HG02642 (cell line): ENCODE data around the gene MAP1LC3A.

Experiments
- ATAC-seq: cut with Tn5 transposase; IDR thresholded peaks from one replicate; pipeline ENCODE4 v1.9.1; 2021; ENCODE audit warnings: mild to moderate bottlenecking; ENCODE audit not compliant: unreplicated experiment, poor library complexity

The MAP1LC3A gene

DNA sequence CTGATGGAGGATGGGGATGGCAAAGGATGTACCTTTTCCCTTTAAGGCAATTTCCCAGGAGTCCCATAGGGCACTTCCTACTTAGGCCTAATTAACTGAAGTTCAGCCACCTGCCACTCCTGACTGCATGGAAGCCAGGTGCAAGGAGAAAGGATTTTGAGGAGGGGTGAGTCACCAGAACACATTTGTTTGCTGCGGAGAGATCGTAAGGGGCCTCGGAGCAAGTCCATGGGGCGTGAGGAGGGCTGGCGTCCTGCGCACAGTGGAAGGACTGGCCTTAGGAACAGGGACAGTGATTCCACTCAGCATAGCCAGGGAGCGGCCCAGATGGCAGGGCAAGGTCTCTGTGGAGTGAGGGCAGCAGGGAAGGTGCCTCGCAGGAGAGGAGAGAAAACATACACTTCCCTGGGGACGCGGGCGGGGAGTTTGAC lies 11.8 kb upstream of the MAP1LC3A start:
- no peak for ATAC-seq

DNA sequence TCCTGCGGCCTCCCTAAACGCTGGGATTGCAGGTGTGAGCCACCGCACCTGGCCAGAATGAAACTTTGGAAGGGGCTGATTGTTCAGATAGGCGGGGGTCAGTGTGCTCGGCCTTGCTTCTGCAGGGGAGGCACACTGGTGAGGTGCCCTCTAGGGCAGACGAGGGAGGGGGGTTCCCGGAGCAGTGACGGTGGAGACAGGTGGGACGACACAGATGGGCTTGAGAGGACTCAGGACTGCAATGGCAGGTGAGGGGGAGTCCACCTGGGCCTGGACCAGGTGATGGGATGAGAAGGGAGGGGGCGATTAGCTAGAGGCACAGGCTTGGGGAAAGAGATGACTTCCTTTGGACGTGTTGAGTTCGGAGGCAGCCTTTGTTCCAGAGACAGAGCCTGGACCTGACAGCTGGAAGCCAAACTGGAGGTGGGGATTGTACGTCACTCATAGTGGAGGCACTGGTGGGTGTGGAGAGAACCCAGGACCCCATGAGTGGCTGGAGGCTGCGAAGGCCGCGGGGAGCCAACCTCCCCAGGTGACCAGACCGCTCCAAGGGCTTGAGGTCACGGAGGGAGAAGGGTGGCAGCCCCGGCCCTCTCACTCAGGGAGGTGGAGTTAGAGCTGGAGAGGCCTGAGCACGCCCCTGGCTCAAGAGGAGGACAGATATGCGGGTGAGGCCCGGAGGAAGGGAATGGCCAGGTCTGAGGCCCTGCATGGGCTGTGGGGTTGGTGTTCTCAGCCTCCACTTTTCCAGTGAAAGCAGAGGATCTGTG lies 10.5 kb upstream of the MAP1LC3A start:
- no peak for ATAC-seq

DNA sequence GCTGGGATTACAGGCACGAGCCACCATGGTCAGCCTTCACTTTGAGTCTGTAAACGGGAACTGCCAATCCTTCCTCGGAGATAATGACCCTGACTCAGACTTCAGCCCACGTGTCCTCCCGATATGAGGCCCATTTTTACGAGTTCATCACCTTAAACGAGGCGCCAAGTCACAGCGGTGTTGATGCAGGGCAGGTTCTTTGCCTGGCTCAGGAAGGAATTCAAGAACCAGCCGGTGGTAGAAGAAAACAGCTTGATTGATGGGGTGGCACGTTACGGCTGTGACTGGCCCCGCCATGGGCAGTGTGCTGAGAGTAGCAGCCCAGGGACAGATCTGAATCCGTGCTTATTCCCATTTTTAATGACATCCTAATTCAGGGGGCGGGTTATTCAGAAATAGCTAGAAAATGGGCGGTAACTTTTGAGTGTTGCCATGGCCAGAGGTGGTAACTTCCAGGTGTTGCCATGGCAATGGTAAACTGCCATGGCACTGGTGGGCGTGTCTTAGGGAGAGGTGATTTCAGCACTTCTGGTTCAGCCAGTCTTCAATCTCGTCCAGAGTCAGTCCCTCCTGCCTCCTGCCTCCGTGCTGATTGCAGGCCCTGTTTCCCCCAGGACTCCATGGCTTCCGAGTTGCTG lies 9.1 kb upstream of the MAP1LC3A start:
- no peak for ATAC-seq

DNA sequence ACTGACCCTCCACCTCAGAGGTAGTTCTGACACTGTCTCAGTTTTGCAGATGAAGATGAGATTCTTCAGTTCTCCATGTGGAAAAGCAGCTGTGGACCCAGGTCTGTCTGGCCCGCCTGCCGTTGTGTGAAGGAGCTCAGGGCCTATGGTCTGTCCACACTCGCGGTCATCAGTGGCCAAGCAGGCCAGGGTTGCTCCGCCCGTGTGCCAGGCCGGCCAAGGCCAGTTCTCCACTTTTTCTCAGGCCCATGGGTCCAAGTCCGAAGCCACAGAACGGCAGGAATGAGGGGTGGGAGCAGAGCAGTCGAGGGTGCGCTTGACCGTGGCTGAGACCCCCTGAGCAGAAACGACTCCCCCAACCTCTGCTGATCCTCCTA lies 8.6 kb upstream of the MAP1LC3A start:
- ATAC-seq, result no peak

DNA sequence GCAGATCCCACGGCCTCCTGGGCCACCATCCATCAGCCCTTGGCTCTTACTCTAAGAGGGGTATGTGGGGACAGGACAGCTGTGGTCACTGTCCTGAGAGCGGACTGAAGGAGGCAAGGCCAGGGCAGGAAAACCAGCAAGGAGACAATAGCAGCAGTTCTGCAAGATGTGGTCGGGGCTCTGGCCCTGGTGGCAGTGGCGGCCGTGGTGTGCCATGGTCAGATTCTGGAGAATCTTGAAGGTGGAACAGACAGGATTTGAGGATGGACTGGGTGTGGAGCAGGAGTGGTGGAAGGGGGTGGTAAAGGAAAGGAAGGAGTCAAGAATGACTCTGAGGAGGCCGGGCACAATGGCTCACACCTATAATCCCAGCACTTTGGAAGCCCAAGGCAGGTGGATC lies 5.9 kb upstream of the MAP1LC3A start:
- no peak for ATAC-seq

DNA sequence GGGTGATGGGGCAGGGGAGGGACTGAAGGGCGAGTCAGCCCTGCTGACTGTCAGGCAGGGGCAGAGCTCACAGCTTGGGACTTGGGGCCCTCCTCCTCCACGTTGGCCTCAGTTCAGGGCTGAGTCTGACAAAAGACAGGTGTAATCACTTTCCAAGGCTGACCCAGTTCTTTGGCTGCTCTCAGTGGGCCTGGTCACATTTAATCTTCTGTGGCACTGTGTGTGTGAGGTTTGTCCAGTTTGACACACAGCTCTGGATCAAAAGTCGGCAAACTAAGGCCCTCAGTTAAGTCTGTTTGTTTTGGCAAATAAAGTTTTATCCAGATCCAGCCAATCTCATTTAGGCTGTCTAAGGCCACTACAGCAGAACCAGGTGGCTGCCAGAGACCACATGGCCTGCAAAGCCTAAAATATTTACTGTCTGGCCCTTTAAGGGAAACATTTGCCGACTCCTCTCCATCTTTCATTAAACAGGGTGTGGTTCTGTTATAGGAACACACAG lies 5.1 kb upstream of the MAP1LC3A start:
- no peak for ATAC-seq

DNA sequence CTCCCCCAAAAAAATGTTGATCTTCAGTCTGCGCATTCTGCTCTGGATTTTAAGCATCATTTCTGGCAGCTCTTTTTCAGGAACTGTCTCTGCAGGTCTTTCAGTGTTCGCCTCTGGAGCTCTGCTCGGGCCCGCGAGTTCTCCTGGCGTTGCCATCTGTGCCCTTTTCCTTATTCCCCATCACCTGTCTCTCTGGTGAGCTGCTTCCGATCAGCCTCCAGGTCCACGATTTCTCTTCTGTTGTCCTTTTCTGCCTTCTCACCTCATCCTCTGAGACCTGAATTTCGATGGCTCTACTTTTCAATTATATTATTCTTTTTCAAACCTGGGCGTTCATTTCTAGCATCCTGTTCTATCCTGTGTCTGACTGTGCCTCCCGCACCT lies 590 bp upstream of the MAP1LC3A start:
- no peak for ATAC-seq

DNA sequence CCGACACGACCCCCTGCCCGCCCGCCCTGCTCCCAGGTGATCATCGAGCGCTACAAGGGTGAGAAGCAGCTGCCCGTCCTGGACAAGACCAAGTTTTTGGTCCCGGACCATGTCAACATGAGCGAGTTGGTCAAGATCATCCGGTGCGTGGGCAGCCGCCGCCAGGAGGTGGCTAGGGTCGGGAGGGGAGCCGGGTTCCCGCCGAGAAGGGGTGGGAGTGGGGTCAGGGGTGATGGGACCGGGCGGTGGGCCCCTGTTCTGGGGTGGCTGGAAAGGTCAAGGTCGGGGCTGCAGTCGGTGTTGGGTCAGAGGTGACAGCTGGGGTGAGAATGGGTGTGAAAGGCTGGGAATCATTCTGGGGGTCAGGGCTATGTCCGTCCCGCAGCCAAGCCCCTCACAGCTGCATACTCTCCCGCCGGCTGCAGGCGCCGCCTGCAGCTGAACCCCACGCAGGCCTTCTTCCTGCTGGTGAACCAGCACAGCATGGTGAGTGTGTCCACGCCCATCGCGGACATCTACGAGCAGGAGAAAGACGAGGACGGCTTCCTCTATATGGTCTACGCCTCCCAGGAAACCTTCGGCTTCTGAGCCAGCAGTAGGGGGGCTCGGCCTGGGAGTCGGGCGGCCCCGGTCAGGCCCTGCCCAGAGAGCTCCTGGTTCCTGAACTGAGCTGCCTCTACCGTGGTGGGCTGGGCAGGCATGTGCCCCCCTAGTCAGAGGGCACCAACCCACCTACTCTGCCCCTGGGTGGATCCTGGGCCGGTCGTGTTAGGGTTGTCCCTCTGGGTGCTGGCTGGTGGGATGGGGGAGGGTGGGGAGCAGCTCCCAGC lies 1.0 kb downstream of the MAP1LC3A start:
- no peak for ATAC-seq

DNA sequence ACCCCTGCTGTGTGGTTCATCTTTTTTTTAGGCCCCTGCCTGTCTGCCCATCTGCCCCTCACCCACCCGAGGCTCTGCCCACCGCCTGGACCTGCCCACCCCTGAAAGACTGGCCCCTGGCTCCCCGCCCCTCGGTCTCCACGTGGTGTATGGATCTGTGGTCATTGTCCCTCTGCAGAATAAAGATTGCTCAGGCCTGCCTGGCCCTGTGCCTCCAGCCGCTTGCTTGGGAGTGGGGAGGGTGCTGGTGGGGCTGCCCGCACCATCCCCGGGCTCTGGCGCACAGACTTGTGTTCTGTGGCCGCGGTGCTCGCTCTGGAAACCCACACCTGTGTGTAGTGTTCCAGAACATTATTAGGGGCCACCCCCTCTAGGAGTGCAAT lies 1.6 kb downstream of the MAP1LC3A start:
- ATAC-seq, result no peak

DNA sequence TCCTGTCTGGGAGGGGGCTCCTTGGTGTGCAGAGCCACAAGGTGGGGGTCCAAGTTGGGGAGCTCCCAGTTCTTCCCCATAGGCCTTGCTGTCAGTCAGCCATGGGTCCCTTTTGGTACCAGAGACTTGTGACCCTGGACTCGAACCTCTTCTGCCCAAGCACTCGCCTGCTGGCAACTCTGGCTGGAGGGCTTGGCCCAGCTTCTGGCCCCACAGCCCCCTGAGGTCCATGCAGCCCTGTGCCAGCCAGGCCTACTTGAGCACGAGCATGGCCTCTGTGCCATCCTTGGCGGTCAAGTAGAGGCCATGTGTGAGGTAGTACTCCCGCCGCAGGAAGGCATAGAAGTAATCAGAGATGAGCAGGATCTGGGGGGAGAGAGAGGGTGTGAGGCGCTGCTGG lies 2.1 kb downstream of the MAP1LC3A start:
- no peak for ATAC-seq

DNA sequence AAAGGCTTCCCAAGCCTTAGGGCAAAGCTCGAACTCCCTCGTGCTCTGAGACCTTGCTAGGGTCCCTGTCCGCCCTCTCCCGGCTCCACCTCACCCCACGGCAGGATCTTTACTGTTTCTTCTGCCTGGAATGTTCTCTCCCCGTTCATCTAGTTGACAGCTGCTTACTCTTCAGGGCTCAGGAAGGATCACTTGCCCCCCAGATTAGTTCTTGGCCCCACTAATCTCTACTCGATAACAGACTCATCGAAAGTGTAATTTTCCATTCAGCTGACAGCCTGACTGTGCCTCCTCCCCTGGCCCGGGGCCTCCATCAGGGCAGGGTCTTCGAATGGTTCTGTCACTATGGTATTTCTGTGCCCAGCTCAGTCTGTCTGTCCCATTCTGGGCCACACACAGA lies 3.1 kb downstream of the MAP1LC3A start:
- no peak for ATAC-seq

DNA sequence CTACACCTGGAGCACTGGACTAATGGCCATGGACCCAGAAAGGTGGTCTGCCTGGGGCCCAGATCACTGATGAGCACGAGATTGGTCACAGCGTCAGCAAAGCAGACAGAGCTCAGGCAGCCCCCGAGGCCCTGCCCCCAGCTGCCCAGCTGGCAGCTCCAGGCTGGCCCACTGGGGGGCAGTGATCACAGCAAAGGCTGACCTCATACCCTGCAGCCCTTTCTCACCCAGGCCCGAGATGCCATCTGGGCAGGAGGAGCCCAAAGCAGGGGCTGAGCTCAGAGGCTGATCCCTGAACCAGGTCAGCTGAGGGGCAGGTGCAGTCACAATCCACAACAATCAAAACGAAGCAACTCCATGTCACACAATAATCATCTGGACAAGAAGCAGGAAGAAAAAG lies 4.1 kb downstream of the MAP1LC3A start:
- no peak for ATAC-seq

DNA sequence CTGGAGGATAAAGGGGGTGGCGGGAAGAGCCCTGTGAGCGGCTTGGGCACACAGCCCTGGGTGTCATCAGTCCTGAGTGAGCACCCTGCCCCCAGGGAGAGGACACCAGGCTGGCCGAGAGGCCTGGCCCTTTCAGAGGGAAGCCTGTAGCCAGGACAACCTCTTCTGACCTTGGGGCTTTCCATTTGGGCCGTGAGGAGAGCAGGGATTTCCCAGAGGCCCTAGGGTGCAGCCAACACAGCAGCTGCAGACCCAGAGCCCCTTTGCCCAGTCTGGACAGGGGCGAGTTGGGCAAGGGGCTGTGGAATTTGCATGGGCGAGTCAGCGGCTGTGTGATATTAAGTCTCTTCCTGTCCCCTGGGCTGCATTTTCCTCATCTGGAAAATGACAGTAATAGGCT lies 6.3 kb downstream of the MAP1LC3A start:
- no peak for ATAC-seq

DNA sequence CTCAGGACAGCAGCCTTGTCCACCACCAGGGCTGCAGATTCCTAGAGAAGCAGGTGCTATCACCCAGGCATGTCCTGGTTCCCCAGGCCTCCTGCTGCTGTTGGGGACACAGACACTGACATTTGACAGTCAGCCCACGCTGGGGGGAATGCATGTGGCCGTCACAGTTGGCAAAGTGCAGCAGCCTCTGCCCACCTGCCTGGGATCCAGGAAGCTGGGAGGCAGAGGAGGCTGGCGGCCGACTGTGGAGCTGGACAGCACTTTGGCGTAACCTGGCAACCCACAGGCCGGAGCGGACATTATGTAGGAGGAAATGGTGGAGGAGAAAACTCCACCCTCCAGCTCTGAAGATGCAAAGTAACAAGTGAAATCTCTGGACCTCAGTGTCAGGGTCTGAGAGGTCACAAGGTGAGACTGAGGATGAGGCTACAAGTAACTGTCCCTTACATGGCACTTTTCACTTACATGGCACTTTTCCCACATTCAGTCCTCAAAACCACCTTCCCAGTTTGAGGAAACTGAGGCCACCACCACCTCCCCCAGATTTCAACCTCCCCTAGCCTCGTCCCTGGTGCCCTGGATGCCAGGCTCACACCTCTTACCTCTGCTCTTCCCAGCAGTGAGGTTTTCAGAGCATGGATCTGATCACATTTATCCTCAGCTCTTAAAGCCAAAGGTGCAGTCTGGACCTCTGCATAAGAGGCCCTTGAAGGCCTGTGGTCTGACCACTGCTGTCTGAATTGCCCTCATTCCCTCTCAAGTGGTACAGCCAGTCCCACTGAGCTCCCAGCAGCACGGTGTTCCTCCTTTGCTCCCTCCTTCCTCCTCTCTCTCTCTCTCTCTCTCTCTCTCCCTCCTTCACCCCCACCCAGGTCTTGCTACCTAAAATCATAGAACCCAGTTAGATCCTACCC lies 8.7 kb downstream of the MAP1LC3A start:
- no peak for ATAC-seq

DNA sequence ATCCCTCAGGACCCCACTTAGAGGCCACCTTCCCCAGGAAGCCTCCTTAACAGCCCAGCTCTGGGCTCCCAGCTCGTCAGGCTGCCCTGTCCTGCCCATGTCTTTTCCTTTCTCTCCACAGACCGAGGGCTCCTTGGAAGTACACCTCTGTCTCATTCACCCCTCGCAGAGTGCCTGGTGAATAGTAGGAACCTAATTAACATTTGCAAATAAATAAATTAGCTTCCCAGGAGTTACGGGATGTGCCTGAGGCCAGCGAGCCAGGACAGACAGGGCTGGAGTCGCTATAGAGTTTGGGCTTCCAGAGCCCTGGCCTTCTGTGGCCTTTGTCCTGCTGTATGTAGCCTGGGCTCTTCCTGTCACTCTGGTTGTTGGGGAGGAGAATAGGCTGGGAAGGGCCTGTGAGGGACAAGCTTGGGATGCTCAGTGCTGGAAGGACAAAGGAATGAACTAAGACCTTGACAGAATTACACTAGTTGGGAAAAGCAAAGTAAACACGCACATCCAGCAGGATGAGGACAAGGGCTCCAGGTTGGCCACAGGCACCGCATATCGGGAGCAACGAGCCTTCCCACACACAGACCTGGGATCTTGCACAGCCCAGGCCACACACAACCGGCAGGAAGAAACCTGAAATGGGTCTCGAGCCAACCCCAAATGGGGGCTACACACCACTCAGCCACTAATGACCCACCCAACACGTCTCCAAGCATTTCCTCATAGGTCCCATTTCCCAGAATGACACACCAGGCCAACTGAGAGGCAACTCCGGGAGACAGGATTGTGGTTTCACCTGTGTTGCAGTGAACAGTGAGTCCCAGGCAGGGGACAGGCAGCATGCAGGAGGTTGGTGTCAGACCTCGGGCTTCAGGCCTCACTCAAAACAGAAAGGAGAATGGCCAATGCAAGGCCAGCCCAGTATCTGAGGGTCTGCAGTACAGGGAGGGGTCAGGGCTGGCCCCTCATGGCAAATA lies 9.7 kb downstream of the MAP1LC3A start:
- no peak for ATAC-seq

DNA sequence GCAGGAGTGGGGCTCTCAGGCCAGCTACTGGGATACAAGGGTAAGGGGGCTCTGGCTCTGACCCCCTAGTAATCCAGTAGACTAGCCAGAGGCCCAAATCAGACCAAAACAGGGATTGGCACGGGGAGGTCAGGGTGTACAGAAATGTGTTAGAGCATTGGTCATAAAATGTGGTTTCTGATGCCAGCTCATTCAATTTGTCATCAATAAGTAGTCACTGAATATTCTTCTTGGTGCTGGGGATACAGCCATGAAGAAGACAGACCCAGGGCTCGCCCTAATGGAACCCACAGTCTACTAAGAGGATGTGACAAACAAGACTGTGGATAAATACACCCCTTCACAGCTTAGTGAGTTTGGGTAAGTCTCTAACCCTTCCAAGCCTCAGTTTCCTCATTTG lies 11.1 kb downstream of the MAP1LC3A start:
- no peak for ATAC-seq

DNA sequence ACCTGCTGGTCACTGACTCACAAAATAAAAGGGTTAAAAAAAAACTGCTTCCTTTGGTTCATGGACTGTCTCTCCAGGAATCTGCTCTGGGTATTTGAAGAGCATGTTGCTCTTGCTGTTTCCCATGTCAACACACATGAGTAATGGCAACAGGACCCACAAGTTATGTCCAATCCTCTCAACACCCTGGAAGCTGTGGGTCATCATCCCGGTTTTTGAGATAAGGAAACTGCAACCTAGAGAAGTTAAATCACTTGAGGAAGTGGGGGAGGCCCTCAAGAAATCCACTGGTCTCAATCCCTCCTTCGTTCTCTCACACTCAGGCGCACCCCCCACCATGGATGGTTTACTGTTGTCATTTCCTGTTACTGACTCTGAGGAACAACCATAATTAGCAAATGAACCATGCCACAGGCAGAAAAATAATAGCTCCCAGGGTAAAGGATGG lies 12.4 kb downstream of the MAP1LC3A start:
- ATAC-seq, result no peak

DNA sequence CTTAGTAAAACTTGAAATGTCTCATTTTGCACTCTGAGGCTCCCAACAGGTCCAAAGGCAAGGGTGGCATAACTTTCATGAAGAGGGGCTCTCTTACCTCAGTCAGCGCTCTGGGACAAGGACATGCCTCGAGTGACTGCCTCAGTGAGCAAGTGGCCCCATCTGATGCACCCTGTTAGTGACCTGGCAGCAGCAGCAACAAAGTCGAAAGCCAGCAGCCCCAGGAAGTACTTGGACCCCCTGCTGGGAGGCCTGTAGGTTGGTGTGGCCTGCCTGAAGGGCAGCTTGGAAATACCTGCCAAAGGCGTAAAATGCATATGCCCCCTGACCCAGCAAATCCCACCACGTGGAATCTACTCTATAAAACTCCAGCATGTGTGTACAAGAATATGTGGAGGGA lies 13.2 kb downstream of the MAP1LC3A start:
- ATAC-seq, result no peak
